Measurements from ENCODE around the gene TRIP10. TPM values are rescaled to one million over a fixed set of nuclear protein-coding genes. Genes with fewer than 3 reads are reported as not detected.

The TRIP10 gene
- total and polyA plus RNA-seq, 2 of the 13 experiments (the other 11 are each of a cell fraction or from before 2014, with no cell fraction given): 32.5 to 33.2 TPM

DNA sequence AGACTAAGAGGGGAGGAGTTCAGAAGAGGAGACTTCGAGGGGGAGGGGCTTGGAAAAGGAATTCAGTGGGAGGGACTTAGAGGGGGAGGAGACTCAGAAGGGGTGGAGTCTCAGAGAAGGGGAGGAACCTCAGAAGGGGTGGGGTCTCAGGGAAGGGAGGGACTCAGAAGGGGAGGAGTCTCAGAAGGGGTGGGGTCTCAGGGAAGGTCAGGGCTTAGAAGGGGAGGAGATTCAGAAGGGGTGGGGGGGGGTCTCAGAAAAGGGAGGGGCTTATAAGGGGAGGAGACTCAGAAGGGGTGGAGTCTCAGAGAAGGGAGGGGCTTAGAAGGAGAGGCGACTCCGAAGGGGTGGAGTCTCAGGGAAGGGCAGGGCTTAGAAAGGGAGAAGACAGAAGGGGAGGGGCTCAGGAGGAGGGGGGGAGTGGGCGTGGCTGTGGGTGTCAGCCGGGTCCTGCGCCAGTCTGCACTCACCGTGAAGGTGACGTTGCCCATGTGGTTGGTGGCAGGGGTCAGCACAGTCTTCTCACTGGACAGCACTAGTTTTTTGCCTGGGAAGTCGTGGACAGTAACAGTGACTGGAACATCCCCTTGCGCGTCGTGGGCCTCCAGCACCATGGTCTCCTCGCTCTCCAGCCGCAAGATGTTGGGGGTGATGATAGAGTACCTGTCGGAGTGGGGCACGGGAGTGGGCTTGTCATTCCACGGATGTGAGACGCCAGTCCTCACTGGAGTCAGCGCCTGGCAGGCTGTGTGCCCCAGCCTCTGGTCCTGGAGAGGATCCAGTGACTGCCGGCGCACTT lies 20.5 kb upstream of the TRIP10 start (continued):
- TF ChIP-seq, protein P1, sequence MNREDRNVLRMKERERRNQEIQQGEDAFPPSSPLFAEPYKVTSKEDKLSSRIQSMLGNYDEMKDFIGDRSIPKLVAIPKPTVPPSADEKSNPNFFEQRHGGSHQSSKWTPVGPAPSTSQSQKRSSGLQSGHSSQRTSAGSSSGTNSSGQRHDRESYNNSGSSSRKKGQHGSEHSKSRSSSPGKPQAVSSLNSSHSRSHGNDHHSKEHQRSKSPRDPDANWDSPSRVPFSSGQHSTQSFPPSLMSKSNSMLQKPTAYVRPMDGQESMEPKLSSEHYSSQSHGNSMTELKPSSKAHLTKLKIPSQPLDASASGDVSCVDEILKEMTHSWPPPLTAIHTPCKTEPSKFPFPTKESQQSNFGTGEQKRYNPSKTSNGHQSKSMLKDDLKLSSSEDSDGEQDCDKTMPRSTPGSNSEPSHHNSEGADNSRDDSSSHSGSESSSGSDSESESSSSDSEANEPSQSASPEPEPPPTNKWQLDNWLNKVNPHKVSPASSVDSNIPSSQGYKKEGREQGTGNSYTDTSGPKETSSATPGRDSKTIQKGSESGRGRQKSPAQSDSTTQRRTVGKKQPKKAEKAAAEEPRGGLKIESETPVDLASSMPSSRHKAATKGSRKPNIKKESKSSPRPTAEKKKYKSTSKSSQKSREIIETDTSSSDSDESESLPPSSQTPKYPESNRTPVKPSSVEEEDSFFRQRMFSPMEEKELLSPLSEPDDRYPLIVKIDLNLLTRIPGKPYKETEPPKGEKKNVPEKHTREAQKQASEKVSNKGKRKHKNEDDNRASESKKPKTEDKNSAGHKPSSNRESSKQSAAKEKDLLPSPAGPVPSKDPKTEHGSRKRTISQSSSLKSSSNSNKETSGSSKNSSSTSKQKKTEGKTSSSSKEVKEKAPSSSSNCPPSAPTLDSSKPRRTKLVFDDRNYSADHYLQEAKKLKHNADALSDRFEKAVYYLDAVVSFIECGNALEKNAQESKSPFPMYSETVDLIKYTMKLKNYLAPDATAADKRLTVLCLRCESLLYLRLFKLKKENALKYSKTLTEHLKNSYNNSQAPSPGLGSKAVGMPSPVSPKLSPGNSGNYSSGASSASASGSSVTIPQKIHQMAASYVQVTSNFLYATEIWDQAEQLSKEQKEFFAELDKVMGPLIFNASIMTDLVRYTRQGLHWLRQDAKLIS (CRISPR knock-in tag; IDR thresholded peaks at IDR 0.05): peak; percentile 92
- no peak for TF ChIP-seq ZNF775 (CRISPR knock-in tag; IDR thresholded peaks at IDR 0.05; ENCODE audit: borderline replicate concordance)
- TF ChIP-seq EHMT2 (IDR thresholded peaks at IDR 0.05; ENCODE audit: borderline replicate concordance, low read depth, low read length): no peak
- TF ChIP-seq XBP1 (CRISPR knock-in tag; IDR thresholded peaks at IDR 0.05): no peak
- peak; percentile 74; the same call in 1 of the 2 replicates for TF ChIP-seq ZNF607 (CRISPR knock-in tag; IDR thresholded peaks at IDR 0.05; ENCODE audit: borderline replicate concordance)
- TF ChIP-seq SUZ12 (IDR thresholded peaks at IDR 0.05; ENCODE audit: low read depth, low read length): no peak
- TF ChIP-seq, protein P2, sequence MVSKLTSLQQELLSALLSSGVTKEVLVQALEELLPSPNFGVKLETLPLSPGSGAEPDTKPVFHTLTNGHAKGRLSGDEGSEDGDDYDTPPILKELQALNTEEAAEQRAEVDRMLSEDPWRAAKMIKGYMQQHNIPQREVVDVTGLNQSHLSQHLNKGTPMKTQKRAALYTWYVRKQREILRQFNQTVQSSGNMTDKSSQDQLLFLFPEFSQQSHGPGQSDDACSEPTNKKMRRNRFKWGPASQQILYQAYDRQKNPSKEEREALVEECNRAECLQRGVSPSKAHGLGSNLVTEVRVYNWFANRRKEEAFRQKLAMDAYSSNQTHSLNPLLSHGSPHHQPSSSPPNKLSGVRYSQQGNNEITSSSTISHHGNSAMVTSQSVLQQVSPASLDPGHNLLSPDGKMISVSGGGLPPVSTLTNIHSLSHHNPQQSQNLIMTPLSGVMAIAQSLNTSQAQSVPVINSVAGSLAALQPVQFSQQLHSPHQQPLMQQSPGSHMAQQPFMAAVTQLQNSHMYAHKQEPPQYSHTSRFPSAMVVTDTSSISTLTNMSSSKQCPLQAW (CRISPR knock-in tag; IDR thresholded peaks at IDR 0.05): peak; percentile 26; the same call in 1 of the 2 replicates
- no peak for TF ChIP-seq SOX6 (IDR thresholded peaks at IDR 0.05)
- peak; percentile 9; the same call in 1 of the 2 replicates for TF ChIP-seq SOX6 (CRISPR knock-in tag; IDR thresholded peaks at IDR 0.05)
- TF ChIP-seq, protein P3, sequence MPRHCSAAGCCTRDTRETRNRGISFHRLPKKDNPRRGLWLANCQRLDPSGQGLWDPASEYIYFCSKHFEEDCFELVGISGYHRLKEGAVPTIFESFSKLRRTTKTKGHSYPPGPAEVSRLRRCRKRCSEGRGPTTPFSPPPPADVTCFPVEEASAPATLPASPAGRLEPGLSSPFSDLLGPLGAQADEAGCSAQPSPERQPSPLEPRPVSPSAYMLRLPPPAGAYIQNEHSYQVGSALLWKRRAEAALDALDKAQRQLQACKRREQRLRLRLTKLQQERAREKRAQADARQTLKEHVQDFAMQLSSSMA (CRISPR knock-in tag; IDR thresholded peaks at IDR 0.05): peak; percentile 58; the same call in 1 of the 2 replicates
- TF ChIP-seq CREB1 (IDR thresholded peaks at IDR 0.05): peak; percentile 71
- peak; percentile 43; the same call in 1 of the 2 replicates for TF ChIP-seq CREB1 (CRISPR knock-in tag; IDR thresholded peaks at IDR 0.05)
- TF ChIP-seq MAFF (IDR thresholded peaks at IDR 0.05; ENCODE audit: low read depth, low read length): no peak
- TF ChIP-seq PTBP1 (IDR thresholded peaks at IDR 0.05; ENCODE audit: low read depth, low read length, poor library complexity, severe bottlenecking): no peak
- TF ChIP-seq, protein P4, sequence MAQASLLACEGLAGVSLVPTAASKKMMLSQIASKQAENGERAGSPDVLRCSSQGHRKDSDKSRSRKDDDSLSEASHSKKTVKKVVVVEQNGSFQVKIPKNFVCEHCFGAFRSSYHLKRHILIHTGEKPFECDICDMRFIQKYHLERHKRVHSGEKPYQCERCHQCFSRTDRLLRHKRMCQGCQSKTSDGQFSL (CRISPR knock-in tag; IDR thresholded peaks at IDR 0.05): peak; percentile 70; the same call in 1 of the 2 replicates
- TF ChIP-seq, protein P5, sequence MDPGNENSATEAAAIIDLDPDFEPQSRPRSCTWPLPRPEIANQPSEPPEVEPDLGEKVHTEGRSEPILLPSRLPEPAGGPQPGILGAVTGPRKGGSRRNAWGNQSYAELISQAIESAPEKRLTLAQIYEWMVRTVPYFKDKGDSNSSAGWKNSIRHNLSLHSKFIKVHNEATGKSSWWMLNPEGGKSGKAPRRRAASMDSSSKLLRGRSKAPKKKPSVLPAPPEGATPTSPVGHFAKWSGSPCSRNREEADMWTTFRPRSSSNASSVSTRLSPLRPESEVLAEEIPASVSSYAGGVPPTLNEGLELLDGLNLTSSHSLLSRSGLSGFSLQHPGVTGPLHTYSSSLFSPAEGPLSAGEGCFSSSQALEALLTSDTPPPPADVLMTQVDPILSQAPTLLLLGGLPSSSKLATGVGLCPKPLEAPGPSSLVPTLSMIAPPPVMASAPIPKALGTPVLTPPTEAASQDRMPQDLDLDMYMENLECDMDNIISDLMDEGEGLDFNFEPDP (CRISPR knock-in tag; conservative IDR thresholded peaks at IDR 0.05): no peak
- TF ChIP-seq, protein P6, sequence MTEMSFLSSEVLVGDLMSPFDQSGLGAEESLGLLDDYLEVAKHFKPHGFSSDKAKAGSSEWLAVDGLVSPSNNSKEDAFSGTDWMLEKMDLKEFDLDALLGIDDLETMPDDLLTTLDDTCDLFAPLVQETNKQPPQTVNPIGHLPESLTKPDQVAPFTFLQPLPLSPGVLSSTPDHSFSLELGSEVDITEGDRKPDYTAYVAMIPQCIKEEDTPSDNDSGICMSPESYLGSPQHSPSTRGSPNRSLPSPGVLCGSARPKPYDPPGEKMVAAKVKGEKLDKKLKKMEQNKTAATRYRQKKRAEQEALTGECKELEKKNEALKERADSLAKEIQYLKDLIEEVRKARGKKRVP (CRISPR knock-in tag; IDR thresholded peaks at IDR 0.05): no peak
- TF ChIP-seq JUNB (CRISPR knock-in tag; IDR thresholded peaks at IDR 0.05; ENCODE audit: borderline replicate concordance): no peak
- peak; percentile 64 for TF ChIP-seq KDM5B (CRISPR knock-in tag; IDR thresholded peaks at IDR 0.05; ENCODE audit: borderline replicate concordance)
- TF ChIP-seq SATB2 (CRISPR knock-in tag; IDR thresholded peaks at IDR 0.05): no peak

Data from HepG2 (cell line).